Fibroblast of the aortic adventitia (primary cell): ENCODE results near the gene SLC9A9. TPM values are rescaled to one million over a fixed set of nuclear protein-coding genes. Genes with fewer than 3 reads are reported as not detected.

Experiments
- DNase-seq: peaks from one replicate; pipeline ENCODE4 v3.0.0-alpha.2; 2010; ENCODE audit warnings: low read depth
- H3K4me3 ChIP-seq: 2 replicates; pipeline ENCODE4 v1.5.1; 2011; ENCODE audit warnings: low read depth, mild to moderate bottlenecking, control low read depth, low read length, moderate library complexity
- CTCF ChIP-seq: IDR thresholded peaks from 2 replicates; pipeline ENCODE4 v1.5.1; 2011; ENCODE audit warnings: mild to moderate bottlenecking, low read length, control low read depth, inconsistent platforms; ENCODE audit not compliant: insufficient read depth
- total RNA-seq: library from RNA; depleted of rRNA; stranded (reverse); fragments of >200 nt; gene quantifications from 2 replicates; pipeline ENCODE4 v1.2.3, GENCODE V29; 2012; ENCODE audit warnings: low replicate concordance

The SLC9A9 gene
- total RNA-seq, 1 donor = 23.8 TPM

GRCh38 chr3:143266927-143267326 lies 581.3 kb downstream of the SLC9A9 start:
- no peak for DNase-seq
- H3K4me3 ChIP-seq = no peak overlapping the region
- no peak for TF ChIP-seq CTCF

- H3K4me3 ChIP-seq = no peak overlapping the region
- DNase-seq = peak; percentile 80
These were observed 581.8 kb downstream of the SLC9A9 start for GRCh38 chr3:143266511-143266910.

GRCh38 chr3:143265501-143266070 lies 582.7 kb downstream of the SLC9A9 start:
- peak; percentile 35 for DNase-seq
- no peak overlapping the region for H3K4me3 ChIP-seq
- TF ChIP-seq CTCF = no peak

More at GRCh38 chr3:143266511-143266910, 581.8 kb downstream of the SLC9A9 start:
- no peak for TF ChIP-seq CTCF

GRCh38 chr3:143263852-143264513 lies 584.3 kb downstream of the SLC9A9 start:
- no peak for DNase-seq

GRCh38 chr3:143261848-143262247 lies 586.4 kb downstream of the SLC9A9 start:
- no peak overlapping the region for H3K4me3 ChIP-seq
- no peak for DNase-seq
- TF ChIP-seq CTCF = no peak

More at GRCh38 chr3:143263852-143264513, 584.3 kb downstream of the SLC9A9 start:
- H3K4me3 ChIP-seq = no peak overlapping the region
- TF ChIP-seq CTCF = no peak

- no peak for DNase-seq
- H3K4me3 ChIP-seq = no peak overlapping the region
- no peak for TF ChIP-seq CTCF
These were observed 589.6 kb downstream of the SLC9A9 start for GRCh38 chr3:143258692-143259091.
